ENCODE data around the gene KLRG1.

KLRG1 gene

GRCh38 chr12:8985213-8985754 lies 4.1 kb upstream of the KLRG1 start:
- DNase-seq (ENCODE audit: low read depth in 3 of 3, low spot score in 1 of 3), result no peak

DNA sequence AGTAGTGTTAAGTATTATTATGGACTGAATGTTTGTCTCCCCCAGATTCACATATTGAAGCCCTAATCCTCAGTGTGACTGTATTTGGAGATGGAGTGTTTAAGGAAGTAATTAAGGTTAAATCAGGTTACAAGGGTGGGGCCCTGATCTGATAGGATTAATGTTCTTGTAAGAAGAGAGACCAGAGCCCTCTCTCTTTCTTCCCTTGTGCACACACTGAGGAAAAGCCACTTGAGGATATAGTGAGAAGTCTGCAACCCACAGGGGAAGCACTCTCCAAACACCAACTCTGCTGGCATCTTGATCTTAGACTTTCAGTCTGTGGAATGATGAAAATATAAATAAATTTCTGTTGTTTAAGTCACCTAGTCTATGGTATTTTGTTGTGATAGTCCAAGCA lies 2.2 kb upstream of the KLRG1 start:
- DNase-seq (ENCODE audit: low read depth in 3 of 3, low spot score in 1 of 3), result no peak

DNA sequence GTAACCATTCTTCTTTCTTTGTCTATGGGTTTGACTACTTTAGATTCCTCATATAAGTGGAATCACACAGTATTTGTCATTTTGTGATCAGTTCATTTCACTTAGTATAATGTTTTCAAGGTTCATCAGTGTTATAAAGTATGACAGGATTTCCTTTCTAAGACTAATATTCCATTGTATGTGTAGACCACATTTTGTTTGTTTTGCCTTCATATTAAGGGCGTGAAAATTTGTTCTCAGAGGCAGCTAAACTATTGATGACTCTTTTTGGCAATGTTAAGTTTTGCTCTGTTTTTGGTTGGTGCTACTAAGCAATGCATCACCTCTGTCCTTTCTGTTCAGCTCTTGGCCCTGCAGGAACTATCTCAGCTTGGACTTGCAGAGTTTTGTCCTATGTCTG lies 1.7 kb upstream of the KLRG1 start:
- DNase-seq (ENCODE audit: low read depth in 3 of 3, low spot score in 1 of 3), result no peak

- no peak for DNase-seq (ENCODE audit: low read depth in 3 of 3, low spot score in 1 of 3)
Measured at GRCh38 chr12:8991371-8992345, 2.3 kb downstream of the KLRG1 start.

DNA sequence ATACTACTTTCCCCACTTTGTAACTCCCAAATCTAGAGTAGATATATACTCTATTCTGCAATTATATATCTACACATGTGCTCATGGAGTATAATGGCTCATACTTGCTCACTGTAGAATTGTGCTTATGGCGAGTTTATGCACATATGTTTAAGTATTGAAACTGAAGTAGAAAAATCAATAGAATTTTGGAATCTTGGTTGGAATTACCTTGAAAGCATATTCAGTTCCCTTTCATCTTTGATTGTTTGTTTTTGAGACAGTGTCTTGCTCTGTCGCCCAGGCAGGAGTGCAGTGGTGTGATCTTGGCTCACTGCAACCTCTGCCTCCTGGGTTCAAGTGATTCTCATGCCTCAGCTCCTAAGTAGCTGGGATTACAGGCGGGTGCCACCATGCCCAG lies 4.5 kb downstream of the KLRG1 start:
- DNase-seq (ENCODE audit: low read depth in 3 of 3, low spot score in 1 of 3), result no peak

- no peak for DNase-seq (ENCODE audit: low read depth in 3 of 3, low spot score in 1 of 3)
Measured at GRCh38 chr12:8995021-8995775, 5.9 kb downstream of the KLRG1 start.

GRCh38 chr12:8996682-8997405 lies 7.5 kb downstream of the KLRG1 start:
- no peak for DNase-seq (ENCODE audit: low read depth in 3 of 3, low spot score in 1 of 3)

DNA sequence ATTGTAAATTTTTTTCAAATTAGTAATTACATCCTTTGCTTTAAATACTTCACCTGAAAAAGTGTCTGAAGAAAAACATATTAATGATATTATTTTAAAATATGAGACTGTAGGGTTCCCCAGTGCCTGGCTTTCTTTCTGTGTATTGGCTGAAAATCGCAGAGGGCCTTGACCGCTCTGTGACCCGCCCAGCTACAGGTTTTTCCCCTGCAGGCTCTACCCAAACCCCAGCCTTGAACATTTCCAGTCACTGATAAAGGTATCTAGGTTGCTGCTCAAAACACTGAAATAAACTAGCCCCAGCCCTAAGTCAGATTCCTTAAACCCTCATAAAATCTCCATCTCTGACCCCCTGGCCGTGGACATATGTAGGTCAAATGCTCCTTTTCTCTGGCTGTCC lies 11.9 kb downstream of the KLRG1 start:
- no peak for DNase-seq (ENCODE audit: low read depth in 3 of 3, low spot score in 1 of 3)

- DNase-seq (ENCODE audit: low read depth in 3 of 3, low spot score in 1 of 3), result no peak
Measured at GRCh38 chr12:9002335-9002734, 13.0 kb downstream of the KLRG1 start.

GRCh38 chr12:9022592-9022991 lies 33.2 kb downstream of the KLRG1 start:
- DNase-seq (ENCODE audit: low read depth in 3 of 3, low spot score in 1 of 3), result no peak

GRCh38 chr12:9024512-9024911 lies 35.2 kb downstream of the KLRG1 start:
- no peak for DNase-seq (ENCODE audit: low read depth in 3 of 3, low spot score in 1 of 3)

DNA sequence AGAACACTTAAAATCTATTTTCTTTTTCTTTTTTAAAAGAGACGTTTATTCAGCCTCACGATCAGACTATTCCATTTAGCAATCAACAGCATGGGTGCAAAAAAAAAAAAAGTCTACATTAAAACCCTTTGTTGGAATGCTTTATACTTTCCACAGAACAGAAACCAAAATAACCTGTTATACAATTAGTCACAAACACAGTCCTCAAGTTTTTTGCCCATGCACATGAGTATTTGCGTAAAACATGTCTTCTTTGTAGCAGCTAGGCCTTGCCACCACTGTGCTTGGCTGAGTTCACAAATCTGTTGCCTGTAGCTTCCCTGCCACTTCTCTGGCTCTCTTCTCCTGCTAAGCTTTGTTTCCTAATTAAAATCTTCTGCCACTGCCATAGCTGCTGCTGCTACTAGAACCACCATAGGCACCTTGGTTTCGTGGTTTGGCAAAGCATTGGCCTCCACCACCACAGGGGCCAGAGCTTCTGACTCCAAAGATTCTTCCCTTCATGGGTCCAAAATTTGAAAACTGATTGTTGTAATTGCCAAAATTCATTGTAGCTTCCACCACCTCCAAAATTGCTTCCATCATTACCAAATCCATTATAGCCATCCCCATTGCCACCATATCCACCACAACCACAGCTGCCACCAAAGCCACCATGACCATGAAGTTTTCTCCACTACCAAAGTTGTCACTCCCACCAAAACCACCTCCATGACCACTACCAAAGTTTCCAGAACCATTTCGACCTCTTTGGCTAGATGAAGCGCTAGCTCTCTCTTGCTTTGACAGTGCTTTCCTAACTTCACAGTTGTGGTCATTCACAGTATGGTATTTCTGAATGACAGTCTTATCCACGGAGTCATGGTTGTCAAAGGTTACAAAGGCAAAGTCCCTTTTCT lies 38.1 kb downstream of the KLRG1 start:
- no peak for DNase-seq (ENCODE audit: low read depth in 3 of 3, low spot score in 1 of 3)

- no peak for DNase-seq (ENCODE audit: low read depth in 3 of 3, low spot score in 1 of 3)
Measured at GRCh38 chr12:9030776-9031175, 41.4 kb downstream of the KLRG1 start.

GRCh38 chr12:9032202-9032964 lies 43.0 kb downstream of the KLRG1 start:
- no peak for DNase-seq (ENCODE audit: low read depth in 3 of 3, low spot score in 1 of 3)

GRCh38 chr12:9033265-9033887 lies 44.0 kb downstream of the KLRG1 start:
- DNase-seq (ENCODE audit: low read depth in 3 of 3, low spot score in 1 of 3), result no peak

GRCh38 chr12:9034095-9034494 lies 44.7 kb downstream of the KLRG1 start:
- no peak for DNase-seq (ENCODE audit: low read depth in 3 of 3, low spot score in 1 of 3)

- no peak for DNase-seq (ENCODE audit: low read depth in 3 of 3, low spot score in 1 of 3)
Measured at GRCh38 chr12:9036227-9036626, 46.9 kb downstream of the KLRG1 start.

DNA sequence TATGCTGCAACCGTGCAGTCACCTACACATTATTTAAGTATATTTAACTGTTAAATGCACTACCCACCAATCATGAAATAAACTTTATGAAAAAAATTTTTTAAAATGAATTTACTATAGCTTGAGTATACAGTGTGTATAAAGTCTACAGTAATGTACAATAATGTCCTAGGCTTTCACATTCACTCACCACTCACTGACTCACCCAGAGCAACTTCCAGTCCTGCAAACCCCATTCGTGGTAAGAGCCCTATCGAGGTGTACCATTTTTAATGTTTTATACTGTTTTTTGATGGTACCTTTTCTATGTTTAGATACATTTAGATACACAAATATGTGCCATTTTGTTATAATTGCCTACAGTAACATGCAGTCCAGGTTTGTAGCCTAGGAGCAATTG lies 48.1 kb downstream of the KLRG1 start:
- DNase-seq (ENCODE audit: low read depth in 3 of 3, low spot score in 1 of 3), result no peak

DNA sequence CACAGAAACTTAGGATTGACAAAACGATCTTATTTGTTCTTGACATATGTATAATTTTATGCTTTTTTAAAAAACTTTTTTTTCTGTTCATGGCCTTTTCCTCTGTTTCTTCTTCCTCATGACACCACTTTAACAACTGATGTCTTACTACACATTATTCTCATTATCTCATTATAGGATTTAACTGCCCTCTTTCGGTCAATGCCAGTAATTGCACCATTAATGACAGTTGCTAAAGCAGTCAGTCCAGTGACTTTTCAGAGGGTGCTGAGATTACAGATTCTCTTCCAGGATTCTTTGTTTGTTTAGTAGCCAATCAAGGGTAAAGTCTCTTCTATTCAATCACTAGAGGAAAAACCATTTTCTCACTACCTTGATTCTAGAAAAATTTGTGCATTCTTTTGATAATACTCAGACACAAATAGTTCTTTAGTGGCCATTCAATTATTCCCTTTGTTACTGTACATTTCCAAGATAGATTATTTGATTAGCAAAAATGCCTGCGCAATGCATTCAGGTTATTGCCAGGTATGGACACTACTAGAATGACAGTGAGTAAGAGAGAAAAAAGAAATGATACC lies 50.1 kb downstream of the KLRG1 start:
- no peak for DNase-seq (ENCODE audit: low read depth in 3 of 3, low spot score in 1 of 3)

Measured in stimulated activated CD4-positive, alpha-beta T cell treated with anti-CD3 and anti-CD28 coated beads, TNF-alpha, amount 100 ng/mL, for 1 hour (primary cell).